ENCODE data around the gene MYLK.

- TF ChIP-seq CTCF (conservative IDR thresholded peaks at IDR 0.05; ENCODE audit: low read length), result peak; percentile 54
- TF ChIP-seq EZH2phosphoT487 (IDR thresholded peaks at IDR 0.05; ENCODE audit: borderline replicate concordance), result no peak
Measured at GRCh38 chr3:123907720-123908119, 23.6 kb upstream of the MYLK start.

Data from Loucy (cell line).